GM23338 (cell line): ENCODE results near the gene EXOC4. TPM values are rescaled to one million over a fixed set of nuclear protein-coding genes. Genes with fewer than 3 reads are reported as not detected.

Experiments used
- ATAC-seq: fragments of 200-7000 bp; cut with Tn5 transposase; 3 replicates; pipeline ENCODE4 v1.9.1; 2020
- DNase-seq: peaks from one replicate; pipeline ENCODE4 v3.0.0-alpha.2; 2015; ENCODE audit warnings: low spot score
- H2AFZ ChIP-seq: fragments of 200-600 bp; sonication (generic); 2 replicates; pipeline ENCODE4 v1.8.0; 2016; ENCODE audit warnings: antibody characterized with exemption, mild to moderate bottlenecking, moderate library complexity
- H3F3A ChIP-seq: fragments of 200-600 bp; sonication (generic); replicated peaks from 2 replicates; pipeline ENCODE4 v1.8.0; 2017; ENCODE audit warnings: antibody characterized with exemption, mixed run types, low read depth
- H3K27ac ChIP-seq: fragments of 200-600 bp; sonication (generic); 2 replicates; pipeline ENCODE4 v1.6.1; 2016; ENCODE audit warnings: low read depth
- H3K27me3 ChIP-seq: fragments of 200-600 bp; sonication (generic); 2 replicates; pipeline ENCODE4 v1.8.0; 2016; ENCODE audit warnings: mild to moderate bottlenecking, mixed run types, moderate library complexity; ENCODE audit not compliant: insufficient read depth
- H3K36me3 ChIP-seq: fragments of 200-600 bp; sonication (generic); 2 replicates; pipeline ENCODE4 v1.8.0; 2016; ENCODE audit warnings: mild to moderate bottlenecking; ENCODE audit not compliant: insufficient read depth
- H3K4me1 ChIP-seq: fragments of 200-600 bp; sonication (generic); 2 replicates; pipeline ENCODE4 v1.8.0; 2016; ENCODE audit warnings: mild to moderate bottlenecking, moderate library complexity; ENCODE audit not compliant: insufficient read depth
- H3K4me2 ChIP-seq: fragments of 200-600 bp; sonication (generic); 2 replicates; pipeline ENCODE4 v1.7.1; 2017; ENCODE audit warnings: mixed run types
- H3K4me3 ChIP-seq: fragments of 200-600 bp; sonication (generic); 2 replicates; pipeline ENCODE4 v1.6.1; 2016; ENCODE audit warnings: mixed run types
- H3K79me2 ChIP-seq: fragments of 200-600 bp; sonication (generic); replicated peaks from 2 replicates; pipeline ENCODE4 v1.8.0; 2017; ENCODE audit warnings: mild to moderate bottlenecking; ENCODE audit not compliant: insufficient read depth
- H3K9me2 ChIP-seq: fragments of 200-600 bp; sonication (generic); 2 replicates; pipeline ENCODE4 v1.8.0; 2017; ENCODE audit not compliant: insufficient read depth
- H4K20me1 ChIP-seq: fragments of 200-600 bp; sonication (generic); replicated peaks from 2 replicates; pipeline ENCODE4 v1.8.0; 2017; ENCODE audit warnings: mild to moderate bottlenecking; ENCODE audit not compliant: insufficient read depth
- H3K27ac Mint-ChIP-seq: 2 replicates; pipeline ENCODE4 v1.8.0; 2020; ENCODE audit warnings: inconsistent platforms, mild to moderate bottlenecking, moderate library complexity, mixed read lengths
- H3K27me3 Mint-ChIP-seq: 3 replicates; pipeline ENCODE4 v1.8.0; 2022; ENCODE audit warnings: low read depth, mild to moderate bottlenecking, moderate library complexity, mixed read lengths, inconsistent platforms; ENCODE audit not compliant: insufficient read depth, poor library complexity
- H3K36me3 Mint-ChIP-seq: 3 replicates; pipeline ENCODE4 v1.8.0; 2021; ENCODE audit warnings: low read depth, mild to moderate bottlenecking, inconsistent platforms, moderate library complexity, mixed read lengths
- H3K4me1 Mint-ChIP-seq: 3 replicates; pipeline ENCODE4 v1.8.0; 2020; ENCODE audit warnings: mild to moderate bottlenecking, inconsistent platforms, mixed read lengths
- H3K4me3 Mint-ChIP-seq: 3 replicates; pipeline ENCODE4 v1.8.0; 2021; ENCODE audit warnings: moderate library complexity, mild to moderate bottlenecking, inconsistent platforms, mixed read lengths
- H3K9me3 Mint-ChIP-seq: 3 replicates; pipeline ENCODE4 v1.8.0; 2020; ENCODE audit warnings: moderate library complexity, mild to moderate bottlenecking, inconsistent platforms, mixed read lengths
- CREB1 ChIP-seq: fragments of 250-450 bp; sonication (Bioruptor Pico); IDR thresholded peaks from 2 replicates; pipeline ENCODE4 v1.5.0; 2020; ENCODE audit warnings: low read depth, mild to moderate bottlenecking, moderate library complexity
- CTCF ChIP-seq, 2 experiments: fragments of 200-600 bp in 1 of 2; sonication (generic) in 1 of 2; conservative IDR thresholded peaks; 2 replicates each; pipeline versions ENCODE4 v1.5.1 to v1.6.1; 2016 to 2017; ENCODE audit warnings: antibody characterized with exemption in 2 of 2, low read depth in 2 of 2, mild to moderate bottlenecking in 2 of 2, moderate library complexity in 1 of 2
- ETS1 ChIP-seq: IDR thresholded peaks from 2 replicates; pipeline ENCODE4 v1.6.1; 2016; ENCODE audit warnings: antibody characterized with exemption
- EZH2 ChIP-seq: fragments of 200-600 bp; sonication (generic); IDR thresholded peaks from one replicate; pipeline ENCODE4 v1.8.0; 2017; ENCODE audit warnings: antibody characterized with exemption, mild to moderate bottlenecking, low read depth; ENCODE audit not compliant: unreplicated experiment
- EZH2phosphoT487 ChIP-seq: fragments of 200-600 bp; sonication (generic); IDR thresholded peaks from one replicate; pipeline ENCODE4 v1.8.1; 2018; ENCODE audit warnings: antibody characterized with exemption; ENCODE audit not compliant: unreplicated experiment
- JUNB ChIP-seq: IDR thresholded peaks from one replicate; pipeline ENCODE4 v1.6.1; 2016; ENCODE audit warnings: antibody characterized with exemption; ENCODE audit not compliant: unreplicated experiment
- NANOG ChIP-seq: IDR thresholded peaks from 2 replicates; pipeline ENCODE4 v1.6.1; 2016; ENCODE audit warnings: antibody characterized with exemption, borderline replicate concordance
- POLR2AphosphoS5 ChIP-seq: IDR thresholded peaks from 2 replicates; pipeline ENCODE4 v1.6.1; 2016; ENCODE audit warnings: antibody characterized with exemption, low read depth
- STAT1 ChIP-seq: IDR thresholded peaks from one replicate; pipeline ENCODE4 v1.6.1; 2016; ENCODE audit warnings: antibody characterized with exemption; ENCODE audit not compliant: unreplicated experiment
- ZNF114 ChIP-seq: fragments of 250-450 bp; sonication (Bioruptor Pico); IDR thresholded peaks from 2 replicates; pipeline ENCODE4 v1.5.0; 2020; ENCODE audit warnings: mild to moderate bottlenecking, moderate library complexity
- ZNF331 ChIP-seq: fragments of 250-450 bp; sonication (Bioruptor Pico); IDR thresholded peaks from 2 replicates; pipeline ENCODE4 v1.5.0; 2020; ENCODE audit warnings: low read depth, mild to moderate bottlenecking, moderate library complexity
- polyA plus RNA-seq: library from polyadenylated mRNA; unstranded; fragments of >200 nt; fragmentation: Nextera tagmentation; extraction: Ambion mirVana; gene quantifications from 2 replicates; pipeline ENCODE4 v1.2.1, GENCODE V29; 2016
- total RNA-seq: library from RNA; depleted of rRNA; stranded (reverse); fragments of >200 nt; shearing (Covaris generic); gene quantifications from 2 replicates; pipeline ENCODE4 v1.2.3, GENCODE V29; 2014
- TF ChIP-seq, protein P1 (sequence below): fragments of 250-450 bp; sonication (Bioruptor Pico); IDR thresholded peaks from 2 replicates; pipeline ENCODE4 v1.5.0; 2020; ENCODE audit warnings: mild to moderate bottlenecking, moderate library complexity
- TF ChIP-seq, protein P2 (sequence below): IDR thresholded peaks from one replicate; pipeline ENCODE4 v1.6.1; 2018; ENCODE audit warnings: antibody characterized with exemption; ENCODE audit not compliant: unreplicated experiment

The EXOC4 gene
- total and polyA plus RNA-seq, 2 experiments from 2014 or later, result 37.5 to 52.7 TPM

GRCh38 chr7:133217773-133218172, 35.1 kb upstream of the EXOC4 start:
- Mint-ChIP-seq H3K27me3 (no peaks in the 10 kb centered on the region), H3K4me3 (no peak overlapping the region), H3K9me3 (peaks cover 8% of the 10 kb centered on the region; the same call in 2 of the 3 replicates), H3K36me3 (no peaks in the 10 kb centered on the region), H3K4me1 (no peaks in the 10 kb centered on the region), H3K27ac (no peak overlapping the region)
- H3K4me2 ChIP-seq, result no peak overlapping the region
- no peaks in the 10 kb centered on the region for H4K20me1 ChIP-seq
- no peaks in the 10 kb centered on the region for H3K4me1 ChIP-seq
- no peak for TF ChIP-seq STAT1
- no peak for TF ChIP-seq POLR2AphosphoS5
- no peak for TF ChIP-seq ETS1
- TF ChIP-seq ZNF114 (CRISPR knock-in tag), result no peak
- no peak for TF ChIP-seq ZNF331 (CRISPR knock-in tag)
- TF ChIP-seq, protein P1, sequence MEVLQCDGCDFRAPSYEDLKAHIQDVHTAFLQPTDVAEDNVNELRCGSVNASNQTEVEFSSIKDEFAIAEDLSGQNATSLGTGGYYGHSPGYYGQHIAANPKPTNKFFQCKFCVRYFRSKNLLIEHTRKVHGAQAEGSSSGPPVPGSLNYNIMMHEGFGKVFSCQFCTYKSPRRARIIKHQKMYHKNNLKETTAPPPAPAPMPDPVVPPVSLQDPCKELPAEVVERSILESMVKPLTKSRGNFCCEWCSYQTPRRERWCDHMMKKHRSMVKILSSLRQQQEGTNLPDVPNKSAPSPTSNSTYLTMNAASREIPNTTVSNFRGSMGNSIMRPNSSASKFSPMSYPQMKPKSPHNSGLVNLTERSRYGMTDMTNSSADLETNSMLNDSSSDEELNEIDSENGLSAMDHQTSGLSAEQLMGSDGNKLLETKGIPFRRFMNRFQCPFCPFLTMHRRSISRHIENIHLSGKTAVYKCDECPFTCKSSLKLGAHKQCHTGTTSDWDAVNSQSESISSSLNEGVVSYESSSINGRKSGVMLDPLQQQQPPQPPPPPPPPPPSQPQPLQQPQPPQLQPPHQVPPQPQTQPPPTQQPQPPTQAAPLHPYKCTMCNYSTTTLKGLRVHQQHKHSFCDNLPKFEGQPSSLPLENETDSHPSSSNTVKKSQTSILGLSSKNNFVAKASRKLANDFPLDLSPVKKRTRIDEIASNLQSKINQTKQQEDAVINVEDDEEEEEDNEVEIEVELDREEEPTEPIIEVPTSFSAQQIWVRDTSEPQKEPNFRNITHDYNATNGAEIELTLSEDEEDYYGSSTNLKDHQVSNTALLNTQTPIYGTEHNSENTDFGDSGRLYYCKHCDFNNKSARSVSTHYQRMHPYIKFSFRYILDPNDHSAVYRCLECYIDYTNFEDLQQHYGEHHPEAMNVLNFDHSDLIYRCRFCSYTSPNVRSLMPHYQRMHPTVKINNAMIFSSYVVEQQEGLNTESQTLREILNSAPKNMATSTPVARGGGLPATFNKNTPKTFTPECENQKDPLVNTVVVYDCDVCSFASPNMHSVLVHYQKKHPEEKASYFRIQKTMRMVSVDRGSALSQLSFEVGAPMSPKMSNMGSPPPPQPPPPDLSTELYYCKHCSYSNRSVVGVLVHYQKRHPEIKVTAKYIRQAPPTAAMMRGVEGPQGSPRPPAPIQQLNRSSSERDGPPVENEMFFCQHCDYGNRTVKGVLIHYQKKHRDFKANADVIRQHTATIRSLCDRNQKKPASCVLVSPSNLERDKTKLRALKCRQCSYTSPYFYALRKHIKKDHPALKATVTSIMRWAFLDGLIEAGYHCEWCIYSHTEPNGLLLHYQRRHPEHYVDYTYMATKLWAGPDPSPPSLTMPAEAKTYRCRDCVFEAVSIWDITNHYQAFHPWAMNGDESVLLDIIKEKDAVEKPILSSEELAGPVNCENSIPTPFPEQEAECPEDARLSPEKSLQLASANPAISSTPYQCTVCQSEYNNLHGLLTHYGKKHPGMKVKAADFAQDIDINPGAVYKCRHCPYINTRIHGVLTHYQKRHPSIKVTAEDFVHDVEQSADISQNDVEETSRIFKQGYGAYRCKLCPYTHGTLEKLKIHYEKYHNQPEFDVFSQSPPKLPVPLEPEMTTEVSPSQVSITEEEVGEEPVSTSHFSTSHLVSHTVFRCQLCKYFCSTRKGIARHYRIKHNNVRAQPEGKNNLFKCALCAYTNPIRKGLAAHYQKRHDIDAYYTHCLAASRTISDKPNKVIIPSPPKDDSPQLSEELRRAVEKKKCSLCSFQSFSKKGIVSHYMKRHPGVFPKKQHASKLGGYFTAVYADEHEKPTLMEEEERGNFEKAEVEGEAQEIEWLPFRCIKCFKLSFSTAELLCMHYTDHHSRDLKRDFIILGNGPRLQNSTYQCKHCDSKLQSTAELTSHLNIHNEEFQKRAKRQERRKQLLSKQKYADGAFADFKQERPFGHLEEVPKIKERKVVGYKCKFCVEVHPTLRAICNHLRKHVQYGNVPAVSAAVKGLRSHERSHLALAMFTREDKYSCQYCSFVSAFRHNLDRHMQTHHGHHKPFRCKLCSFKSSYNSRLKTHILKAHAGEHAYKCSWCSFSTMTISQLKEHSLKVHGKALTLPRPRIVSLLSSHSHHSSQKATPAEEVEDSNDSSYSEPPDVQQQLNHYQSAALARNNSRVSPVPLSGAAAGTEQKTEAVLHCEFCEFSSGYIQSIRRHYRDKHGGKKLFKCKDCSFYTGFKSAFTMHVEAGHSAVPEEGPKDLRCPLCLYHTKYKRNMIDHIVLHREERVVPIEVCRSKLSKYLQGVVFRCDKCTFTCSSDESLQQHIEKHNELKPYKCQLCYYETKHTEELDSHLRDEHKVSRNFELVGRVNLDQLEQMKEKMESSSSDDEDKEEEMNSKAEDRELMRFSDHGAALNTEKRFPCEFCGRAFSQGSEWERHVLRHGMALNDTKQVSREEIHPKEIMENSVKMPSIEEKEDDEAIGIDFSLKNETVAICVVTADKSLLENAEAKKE (CRISPR knock-in tag), result no peak
- TF ChIP-seq CTCF (conservative IDR thresholded peaks at IDR 0.05; ENCODE audit: low read depth in 2 of 2), result no peak
- no peak for TF ChIP-seq EZH2
- no peak for TF ChIP-seq EZH2phosphoT487
- TF ChIP-seq, protein P2, sequence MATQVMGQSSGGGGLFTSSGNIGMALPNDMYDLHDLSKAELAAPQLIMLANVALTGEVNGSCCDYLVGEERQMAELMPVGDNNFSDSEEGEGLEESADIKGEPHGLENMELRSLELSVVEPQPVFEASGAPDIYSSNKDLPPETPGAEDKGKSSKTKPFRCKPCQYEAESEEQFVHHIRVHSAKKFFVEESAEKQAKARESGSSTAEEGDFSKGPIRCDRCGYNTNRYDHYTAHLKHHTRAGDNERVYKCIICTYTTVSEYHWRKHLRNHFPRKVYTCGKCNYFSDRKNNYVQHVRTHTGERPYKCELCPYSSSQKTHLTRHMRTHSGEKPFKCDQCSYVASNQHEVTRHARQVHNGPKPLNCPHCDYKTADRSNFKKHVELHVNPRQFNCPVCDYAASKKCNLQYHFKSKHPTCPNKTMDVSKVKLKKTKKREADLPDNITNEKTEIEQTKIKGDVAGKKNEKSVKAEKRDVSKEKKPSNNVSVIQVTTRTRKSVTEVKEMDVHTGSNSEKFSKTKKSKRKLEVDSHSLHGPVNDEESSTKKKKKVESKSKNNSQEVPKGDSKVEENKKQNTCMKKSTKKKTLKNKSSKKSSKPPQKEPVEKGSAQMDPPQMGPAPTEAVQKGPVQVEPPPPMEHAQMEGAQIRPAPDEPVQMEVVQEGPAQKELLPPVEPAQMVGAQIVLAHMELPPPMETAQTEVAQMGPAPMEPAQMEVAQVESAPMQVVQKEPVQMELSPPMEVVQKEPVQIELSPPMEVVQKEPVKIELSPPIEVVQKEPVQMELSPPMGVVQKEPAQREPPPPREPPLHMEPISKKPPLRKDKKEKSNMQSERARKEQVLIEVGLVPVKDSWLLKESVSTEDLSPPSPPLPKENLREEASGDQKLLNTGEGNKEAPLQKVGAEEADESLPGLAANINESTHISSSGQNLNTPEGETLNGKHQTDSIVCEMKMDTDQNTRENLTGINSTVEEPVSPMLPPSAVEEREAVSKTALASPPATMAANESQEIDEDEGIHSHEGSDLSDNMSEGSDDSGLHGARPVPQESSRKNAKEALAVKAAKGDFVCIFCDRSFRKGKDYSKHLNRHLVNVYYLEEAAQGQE, result no peak
- no peak for TF ChIP-seq JUNB
- no peak for TF ChIP-seq NANOG
- no peak for TF ChIP-seq CREB1 (CRISPR knock-in tag)
- no peak overlapping the region for H3K27ac ChIP-seq
- no peaks in the 10 kb centered on the region for H3K27me3 ChIP-seq
- peak overlapping the region; percentile 65; the same call in 1 of the 2 replicates for H2AFZ ChIP-seq
- H3K9me2 ChIP-seq, result no peaks in the 10 kb centered on the region
- H3K36me3 ChIP-seq, result no peaks in the 10 kb centered on the region
- DNase-seq (no peak), ATAC-seq (no peak)
- no peaks in the 10 kb centered on the region for H3F3A ChIP-seq
- H3K79me2 ChIP-seq, result no peaks in the 10 kb centered on the region
- no peak overlapping the region for H3K4me3 ChIP-seq
